ENCODE data around the gene SPON1.
A peak's percentile ranks its signal among the peaks of the same experiment; 100 is the strongest.

Gene SPON1

DNA sequence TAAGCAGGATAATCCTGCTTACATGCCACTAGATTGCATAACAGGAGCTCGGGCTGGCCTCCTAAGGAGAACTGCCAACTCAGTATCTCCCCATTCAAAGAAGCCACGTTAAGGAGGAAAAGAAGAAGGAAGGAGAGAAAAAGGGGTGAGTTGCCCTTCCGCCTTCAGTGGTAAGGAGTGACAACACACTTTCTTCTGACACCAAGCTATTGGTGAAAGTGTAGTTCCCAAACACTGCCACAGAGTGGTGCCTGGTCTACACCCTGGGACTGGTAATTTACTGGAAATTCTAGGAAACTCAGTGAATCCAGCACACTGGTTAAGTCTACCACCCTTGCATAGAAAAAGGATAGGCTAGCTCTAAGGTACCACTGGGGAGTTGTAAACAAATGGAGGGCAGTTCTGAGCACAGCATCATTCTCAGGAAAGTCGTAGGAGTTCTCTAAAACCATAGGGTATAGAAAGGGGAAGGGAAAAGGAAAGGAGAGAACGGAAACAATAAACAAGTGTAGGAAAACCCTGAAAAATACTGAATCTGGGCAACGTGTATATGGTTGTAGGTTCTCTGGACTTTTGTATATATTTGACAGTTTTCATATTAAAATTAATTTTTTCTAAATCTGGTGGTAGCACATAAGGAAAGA is 338.3 kb downstream of the SPON1 start:
- DNase-seq = peak; percentile 49

DNA sequence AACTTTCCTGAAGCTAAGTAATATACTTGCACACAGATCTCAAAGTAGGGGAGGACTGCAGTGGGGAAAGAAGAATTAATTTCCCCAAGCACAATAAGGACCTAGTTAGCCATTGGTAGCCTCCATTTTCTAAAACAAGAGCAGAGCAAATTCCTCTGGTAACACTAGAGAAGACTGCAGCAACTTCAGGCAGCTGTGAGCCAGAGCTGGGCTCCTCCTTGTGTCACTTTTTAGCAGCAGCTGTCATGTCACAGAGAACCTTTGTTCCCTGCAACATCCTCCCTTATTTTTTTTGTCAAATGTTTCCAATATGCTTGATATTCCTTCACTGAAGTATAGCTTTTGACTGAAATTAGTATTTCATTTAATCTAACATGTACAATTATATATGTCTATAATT is 342.1 kb downstream of the SPON1 start:
- DNase-seq = no peak

DNA sequence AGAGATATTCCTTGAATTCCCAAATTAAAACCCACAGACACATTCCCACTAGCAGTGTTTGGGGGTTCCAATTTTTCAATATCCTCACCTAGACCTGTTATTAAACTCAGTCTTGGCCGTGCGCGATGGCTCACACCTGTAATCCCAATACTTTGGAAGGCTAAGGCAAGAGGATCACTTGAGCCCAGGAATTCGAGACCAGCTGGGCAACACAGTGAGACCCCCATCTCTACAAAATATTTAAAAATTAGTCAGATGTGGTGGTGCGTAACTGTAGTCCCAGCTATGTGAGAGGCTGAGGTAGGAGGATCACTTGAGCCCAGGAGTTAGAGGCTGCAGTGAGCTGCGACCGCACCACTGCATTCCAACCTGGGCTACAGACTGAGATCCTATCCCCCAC is 343.1 kb downstream of the SPON1 start:
- no peak for DNase-seq

DNA sequence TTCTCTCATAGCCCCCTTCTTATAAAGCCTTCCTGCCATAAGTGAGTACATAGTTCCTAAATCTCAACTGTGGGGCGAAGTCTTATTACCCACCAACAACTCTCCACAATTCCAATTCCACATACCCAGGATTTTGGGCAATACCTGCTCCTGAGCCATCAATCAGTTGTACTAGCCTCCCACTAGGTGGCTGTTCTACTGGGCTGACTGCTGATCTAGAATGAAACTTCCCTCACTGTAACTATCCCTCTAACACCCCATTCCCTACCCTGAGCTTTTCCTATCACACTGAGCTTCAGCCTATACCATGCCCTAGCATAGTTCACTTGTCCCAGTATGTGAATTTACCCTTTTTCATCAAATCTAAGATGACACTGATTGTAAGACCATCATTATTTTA is 344.0 kb downstream of the SPON1 start:
- DNase-seq = no peak

DNA sequence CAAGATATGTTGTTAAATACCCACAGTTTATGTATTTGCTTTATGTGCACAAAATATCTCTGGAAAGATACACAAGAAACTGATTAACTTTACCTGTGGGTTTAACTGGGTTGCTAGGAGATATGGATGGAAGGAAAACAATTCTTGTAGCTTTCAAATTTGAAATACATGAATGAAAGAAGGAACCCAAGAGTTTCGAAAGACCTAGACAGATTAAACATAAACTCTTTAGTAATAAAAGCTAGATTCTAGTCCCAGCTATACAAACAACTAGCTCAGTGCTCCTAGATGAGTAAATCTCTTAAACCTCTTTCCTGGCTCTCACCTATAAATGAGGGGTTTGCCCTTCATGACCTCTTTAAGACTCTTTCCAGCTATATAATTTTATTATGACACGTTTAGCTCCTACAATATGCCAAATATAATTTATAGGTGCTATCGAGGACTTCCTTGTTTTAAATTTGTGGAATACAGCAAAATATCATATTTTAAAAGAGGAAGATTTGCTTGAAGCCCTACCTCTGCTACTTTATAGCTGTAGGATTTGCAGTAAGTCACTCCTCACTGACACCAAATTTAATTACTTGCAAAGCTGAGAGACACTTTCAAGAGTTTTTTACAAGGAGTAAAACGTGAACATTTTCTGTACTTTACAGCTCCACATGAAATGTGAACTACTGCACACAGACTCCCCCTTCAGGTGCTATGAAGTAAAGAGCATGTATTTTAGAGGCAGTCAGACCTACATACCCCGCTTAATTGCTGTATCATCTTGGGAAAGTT is 345.8 kb downstream of the SPON1 start:
- DNase-seq = no peak

DNA sequence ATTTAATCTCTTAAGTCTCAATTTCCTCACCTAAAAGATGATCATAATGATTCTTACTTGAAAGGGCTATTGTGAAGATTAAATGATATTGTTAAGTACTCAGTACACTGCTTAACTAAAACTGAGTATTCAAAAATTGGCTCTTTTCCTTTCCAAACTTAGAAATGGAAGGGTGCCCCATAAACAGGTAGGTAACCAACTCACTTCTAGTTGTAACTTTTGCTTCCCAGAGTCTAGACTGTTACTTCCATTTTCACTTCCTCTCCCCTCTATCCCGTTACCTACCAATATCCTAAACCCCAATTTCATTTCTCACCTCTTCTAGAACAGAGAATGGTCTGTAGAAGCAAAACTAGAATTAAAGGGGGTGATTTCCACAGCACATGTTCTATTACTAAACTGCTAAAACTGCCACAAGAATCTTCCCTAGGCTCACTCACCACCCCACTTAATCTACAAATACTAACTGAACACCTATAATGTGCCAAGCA is 346.4 kb downstream of the SPON1 start:
- no peak for DNase-seq

DNA sequence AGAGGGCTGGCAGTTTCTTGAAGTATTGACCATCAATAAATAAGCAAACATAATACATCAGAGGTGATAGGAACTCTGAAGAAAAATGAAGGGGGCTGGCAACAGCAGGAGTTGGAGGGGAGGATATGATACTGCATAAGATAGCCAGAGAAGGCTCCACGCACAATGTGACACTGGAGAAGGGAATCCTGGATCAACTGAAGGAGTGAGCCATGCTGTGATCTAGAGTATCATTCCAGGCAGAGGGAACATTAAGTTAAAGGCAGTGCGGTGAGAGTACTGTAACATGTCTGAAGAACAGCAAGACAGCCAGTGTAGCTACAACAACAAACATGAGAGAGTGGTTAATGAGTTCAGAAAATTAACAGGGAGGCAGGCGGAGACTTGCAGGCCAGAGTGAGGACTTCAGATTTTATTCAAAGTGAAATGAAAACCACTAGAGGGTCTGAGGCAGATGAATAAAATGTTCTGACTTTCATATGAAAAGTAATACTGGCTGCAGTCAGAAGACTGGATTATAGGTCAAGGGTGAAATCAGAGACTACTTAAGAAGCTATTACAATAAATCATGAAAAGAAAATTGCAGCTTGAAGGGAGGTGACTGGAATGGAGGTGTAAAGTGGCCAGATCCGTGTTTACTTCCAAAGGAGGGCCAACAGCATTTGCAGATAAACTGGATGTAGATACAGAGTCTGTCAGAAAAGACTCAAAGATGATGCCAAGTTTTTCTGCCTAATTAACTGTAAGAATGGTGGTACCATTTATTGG is 347.1 kb downstream of the SPON1 start:
- peak; percentile 18 for DNase-seq

DNA sequence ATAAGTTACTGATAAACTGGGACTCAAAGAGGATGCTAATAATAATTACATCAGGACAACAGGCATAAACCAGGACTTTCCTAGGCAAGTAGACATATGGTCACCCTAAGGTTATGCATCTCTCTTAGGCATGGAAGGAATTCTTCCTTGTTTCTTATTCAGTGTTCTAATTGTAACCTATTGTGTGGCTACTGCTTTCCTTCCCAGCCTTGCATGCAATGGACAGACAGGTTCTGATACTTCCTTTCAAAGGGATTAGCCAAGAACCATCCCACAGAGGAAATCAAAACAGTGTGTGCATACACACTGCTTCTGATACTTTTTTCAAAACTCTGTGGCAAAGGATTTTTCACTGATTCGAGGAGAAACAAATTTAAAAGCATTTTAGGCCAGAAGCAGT is 348.2 kb downstream of the SPON1 start:
- no peak for DNase-seq

DNA sequence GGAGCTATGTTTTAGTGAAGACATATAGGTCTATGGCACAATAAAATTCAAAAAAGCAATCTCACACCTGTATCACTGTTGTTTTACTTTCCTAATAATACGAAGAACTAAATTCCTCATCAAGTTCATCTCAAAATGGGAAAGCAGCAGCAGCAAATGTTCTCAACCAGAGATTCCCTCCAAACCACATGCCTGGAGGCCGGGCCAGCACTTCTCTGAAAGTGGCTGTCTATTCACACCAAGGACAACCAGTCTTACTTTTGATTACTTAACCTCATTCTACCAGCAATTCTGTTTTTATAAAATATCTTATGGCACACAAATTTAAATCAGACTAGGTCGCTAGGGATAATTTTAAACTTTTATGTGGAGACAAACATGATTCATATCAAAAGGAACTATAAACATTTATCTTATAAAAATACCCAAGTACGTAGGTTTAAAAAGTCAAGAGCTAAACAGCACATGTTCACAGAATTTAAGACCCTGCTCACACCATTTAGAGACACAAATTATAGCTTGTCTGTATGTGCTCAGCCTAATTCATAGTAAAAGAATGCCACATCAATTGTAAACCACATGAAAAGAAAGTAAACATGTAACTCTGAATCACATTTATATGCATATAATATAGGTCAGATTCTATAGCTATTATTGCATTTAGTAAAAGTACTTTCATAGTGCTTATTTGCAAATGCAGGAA is 350.4 kb downstream of the SPON1 start:
- no peak for DNase-seq

DNA sequence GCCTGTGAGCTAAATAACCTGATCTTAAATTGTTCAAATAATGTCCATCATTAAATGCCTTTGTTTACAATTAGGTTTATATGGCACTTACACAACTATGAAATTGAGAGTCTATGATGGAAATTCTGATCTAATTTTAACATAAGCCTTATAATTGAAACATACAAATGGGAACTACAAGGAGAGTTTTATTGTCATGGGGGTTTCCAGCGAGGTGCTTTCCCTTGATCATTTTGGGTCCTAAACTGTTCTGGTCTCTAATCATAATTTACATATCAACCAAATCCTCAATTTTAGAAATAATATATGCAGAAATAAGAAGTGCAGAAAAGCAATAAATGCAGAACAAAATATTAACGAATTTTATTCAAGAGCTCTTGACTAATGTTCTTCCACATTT is 351.6 kb downstream of the SPON1 start:
- DNase-seq = no peak

DNA sequence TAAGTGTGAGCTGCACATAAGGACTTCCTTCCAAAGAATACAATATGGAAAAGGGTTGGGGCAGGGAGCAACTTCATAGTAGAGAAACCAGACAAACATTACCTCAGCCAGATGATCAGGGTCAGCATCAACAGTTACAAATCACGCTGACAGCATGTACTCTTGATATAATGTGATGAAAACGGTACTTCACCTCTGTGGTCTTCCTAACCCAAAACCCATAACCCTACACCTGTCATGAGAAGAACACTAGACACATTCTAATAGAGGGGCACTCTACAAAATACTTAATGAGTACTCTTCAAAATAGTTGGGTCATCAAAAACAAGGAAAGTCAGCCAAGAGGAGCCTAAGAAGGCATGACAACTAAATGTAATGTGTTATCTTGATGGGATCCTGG is 352.6 kb downstream of the SPON1 start:
- no peak for DNase-seq
